Uterus (tissue), 4 donors: ENCODE data around the gene OSBPL9. TPM values are rescaled to one million over a fixed set of nuclear protein-coding genes. Genes with fewer than 3 reads are reported as not detected.

Experiments used
- DNase-seq, 2 donors: peaks; one replicate each; pipeline ENCODE4 v3.0.0-alpha.2; 2019 to 2020
- H3K27ac ChIP-seq, 2 donors: fragments of 200-600 bp; sonication (generic); 1 replicate in 1 of 2; 2 replicates in 1 of 2; pipeline ENCODE4 v1.5.1; 2016 to 2018
- H3K27me3 ChIP-seq, 2 donors: fragments of 200-600 bp; sonication (generic); one replicate each; pipeline ENCODE4 v1.5.1; 2018 to 2019; ENCODE audit warnings: control low read depth in 1 of 2
- H3K36me3 ChIP-seq, 2 donors: fragments of 200-600 bp; sonication (generic); one replicate each; pipeline ENCODE4 v1.5.1; 2019; ENCODE audit warnings: control low read depth in 1 of 2
- H3K4me1 ChIP-seq, 2 donors: fragments of 200-600 bp; sonication (generic); one replicate each; pipeline ENCODE4 v1.5.1; 2018 to 2019; ENCODE audit warnings: control low read depth in 1 of 2
- H3K4me3 ChIP-seq, 2 donors: fragments of 200-600 bp; sonication (generic); 1 replicate in 1 of 2; 2 replicates in 1 of 2; pipeline ENCODE4 v1.5.1; 2018 to 2019; ENCODE audit warnings: mild to moderate bottlenecking in 1 of 2
- H3K9me3 ChIP-seq, 2 donors: fragments of 200-600 bp; sonication (generic); one replicate each; pipeline ENCODE4 v1.5.1; 2019; ENCODE audit warnings: control low read depth in 1 of 2
- CTCF ChIP-seq, 4 experiments: fragments of 200-600 bp in 2 of 4; fragments of 450-650 bp in 2 of 4; sonication (generic) in 2 of 4; IDR thresholded peaks; one replicate each; pipeline ENCODE4 v1.5.1; 2016 to 2019; ENCODE audit warnings: antibody characterized with exemption in 4 of 4, mild to moderate bottlenecking in 2 of 4, moderate library complexity in 1 of 4
- POLR2A ChIP-seq, 2 donors: fragments of 450-650 bp; IDR thresholded peaks; one replicate each; pipeline ENCODE4 v1.6.1; 2016; ENCODE audit warnings: antibody characterized with exemption in 2 of 2, mild to moderate bottlenecking in 1 of 2, moderate library complexity in 1 of 2
- intact Hi-C: fragments of 100-400 bp; cut with DNase I; formaldehyde crosslinking; loops from one replicate; pipeline ENCODE4 v1.15.1; 2023; ENCODE audit warnings: low total_unique reads
- total RNA-seq, 4 donors: library from RNA; depleted of rRNA in 3 of 4; stranded (reverse); fragments of >200 nt in 3 of 4; gene quantifications; one replicate each; pipeline versions ENCODE4 v1.1.0 to v1.2.4, GENCODE V29; 2014 to 2023
- donor health status: DM: yes; HTN: yes; CAD: no.

Gene OSBPL9, protein sequence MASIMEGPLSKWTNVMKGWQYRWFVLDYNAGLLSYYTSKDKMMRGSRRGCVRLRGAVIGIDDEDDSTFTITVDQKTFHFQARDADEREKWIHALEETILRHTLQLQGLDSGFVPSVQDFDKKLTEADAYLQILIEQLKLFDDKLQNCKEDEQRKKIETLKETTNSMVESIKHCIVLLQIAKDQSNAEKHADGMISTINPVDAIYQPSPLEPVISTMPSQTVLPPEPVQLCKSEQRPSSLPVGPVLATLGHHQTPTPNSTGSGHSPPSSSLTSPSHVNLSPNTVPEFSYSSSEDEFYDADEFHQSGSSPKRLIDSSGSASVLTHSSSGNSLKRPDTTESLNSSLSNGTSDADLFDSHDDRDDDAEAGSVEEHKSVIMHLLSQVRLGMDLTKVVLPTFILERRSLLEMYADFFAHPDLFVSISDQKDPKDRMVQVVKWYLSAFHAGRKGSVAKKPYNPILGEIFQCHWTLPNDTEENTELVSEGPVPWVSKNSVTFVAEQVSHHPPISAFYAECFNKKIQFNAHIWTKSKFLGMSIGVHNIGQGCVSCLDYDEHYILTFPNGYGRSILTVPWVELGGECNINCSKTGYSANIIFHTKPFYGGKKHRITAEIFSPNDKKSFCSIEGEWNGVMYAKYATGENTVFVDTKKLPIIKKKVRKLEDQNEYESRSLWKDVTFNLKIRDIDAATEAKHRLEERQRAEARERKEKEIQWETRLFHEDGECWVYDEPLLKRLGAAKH
- 100 to 1,000 TPM in 3 of 4 donors, 10 to 100 TPM in 1; 94.0 to 122 (median 108) TPM for total RNA-seq

DNA sequence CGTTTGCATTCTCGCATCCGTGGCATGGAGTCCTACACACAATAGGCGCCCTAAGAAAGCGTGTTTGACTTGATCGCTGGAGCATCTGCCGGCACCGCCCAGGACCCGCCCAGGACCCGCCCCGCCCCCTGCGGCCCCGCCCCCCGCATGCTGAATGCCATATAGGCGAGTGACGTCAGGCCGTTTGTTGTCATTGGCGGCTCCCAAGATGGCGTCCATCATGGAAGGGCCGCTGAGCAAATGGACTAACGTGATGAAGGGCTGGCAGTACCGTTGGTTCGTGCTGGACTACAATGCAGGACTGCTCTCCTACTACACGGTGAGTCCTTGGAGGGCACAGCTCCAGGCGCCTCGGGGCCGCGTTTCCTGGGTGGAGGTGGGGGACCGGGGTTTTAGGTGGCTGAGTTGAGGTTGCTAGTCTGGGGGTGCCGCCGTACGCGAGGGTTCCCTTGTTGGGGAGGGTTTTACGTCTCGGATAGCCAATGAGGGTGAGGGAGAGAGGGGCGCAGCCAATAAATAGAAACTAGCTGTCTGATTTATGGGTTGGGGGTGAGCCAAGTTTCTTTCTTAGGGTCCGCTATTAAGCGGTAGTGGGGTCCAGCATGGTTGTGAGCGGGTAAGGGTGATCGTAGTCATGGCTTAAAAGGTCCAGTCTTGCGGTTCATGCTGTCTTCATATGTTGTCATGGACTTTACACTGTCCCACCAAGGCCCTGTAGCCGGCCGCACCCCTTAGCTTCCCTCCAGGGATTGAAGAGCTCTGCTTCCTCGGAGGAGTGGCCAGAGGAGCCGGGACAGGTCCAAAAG, at the start of gene OSBPL9:
OSBPL9 (plus strand) TSS at position 190 of the 806 bp plus-strand sequence; CDS start at position 209, 19 bp downstream.
- intact Hi-C loops, result no loop called here

DNA sequence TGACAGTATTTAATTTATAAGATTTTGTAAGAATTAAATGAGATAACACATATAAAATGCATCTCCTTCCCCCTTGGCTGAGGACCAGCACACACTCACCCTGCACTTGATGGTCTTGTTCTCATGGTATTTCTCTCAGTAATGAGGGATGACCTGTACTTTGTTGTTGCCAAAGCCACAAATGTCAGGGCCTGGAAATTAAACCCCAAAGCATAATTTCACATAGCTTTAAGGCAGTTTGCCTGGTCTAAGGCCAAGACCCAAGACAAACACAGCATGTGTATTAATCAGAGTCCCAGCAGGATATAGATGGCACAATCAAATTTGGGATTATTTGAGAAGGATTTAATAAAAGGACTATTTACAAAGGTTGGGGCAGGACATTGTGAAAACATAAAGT, 49.2 kb upstream of the OSBPL9 start:
- H3K4me3 ChIP-seq, result no peak overlapping the region
- intact Hi-C loops, result no loop called here
- no peaks in the 10 kb centered on the region for H3K27me3 ChIP-seq
- no peaks in the 10 kb centered on the region for H3K36me3 ChIP-seq
- no peak overlapping the region for H3K27ac ChIP-seq
- DNase-seq, result no peak
- H3K9me3 ChIP-seq, result no peaks in the 10 kb centered on the region
- H3K4me1 ChIP-seq, result no peaks in the 10 kb centered on the region
- TF ChIP-seq CTCF (IDR thresholded peaks at IDR 0.05) (no peak), POLR2A (IDR thresholded peaks at IDR 0.05) (no peak)

More for the DNA sequence above, at the start of gene OSBPL9:
- DNase-seq, result peak; percentile 91 to 93
- Histone ChIP-seq H3K4me3 (peak within 1 kb of the TSS; percentile 70 to 88), H3K4me1 (peaks cover 0 to 6% of the 10 kb centered on the region in 2 donors), H3K36me3 (no peaks in the 10 kb centered on the region), H3K9me3 (no peaks in the 10 kb centered on the region), H3K27ac (peak within 1 kb of the TSS; percentile 94 to 98), H3K27me3 (no peaks in the 10 kb centered on the region)
- TF ChIP-seq CTCF (IDR thresholded peaks at IDR 0.05), result no peak
- TF ChIP-seq POLR2A (IDR thresholded peaks at IDR 0.05), result peak; percentile 73 to 88

DNA sequence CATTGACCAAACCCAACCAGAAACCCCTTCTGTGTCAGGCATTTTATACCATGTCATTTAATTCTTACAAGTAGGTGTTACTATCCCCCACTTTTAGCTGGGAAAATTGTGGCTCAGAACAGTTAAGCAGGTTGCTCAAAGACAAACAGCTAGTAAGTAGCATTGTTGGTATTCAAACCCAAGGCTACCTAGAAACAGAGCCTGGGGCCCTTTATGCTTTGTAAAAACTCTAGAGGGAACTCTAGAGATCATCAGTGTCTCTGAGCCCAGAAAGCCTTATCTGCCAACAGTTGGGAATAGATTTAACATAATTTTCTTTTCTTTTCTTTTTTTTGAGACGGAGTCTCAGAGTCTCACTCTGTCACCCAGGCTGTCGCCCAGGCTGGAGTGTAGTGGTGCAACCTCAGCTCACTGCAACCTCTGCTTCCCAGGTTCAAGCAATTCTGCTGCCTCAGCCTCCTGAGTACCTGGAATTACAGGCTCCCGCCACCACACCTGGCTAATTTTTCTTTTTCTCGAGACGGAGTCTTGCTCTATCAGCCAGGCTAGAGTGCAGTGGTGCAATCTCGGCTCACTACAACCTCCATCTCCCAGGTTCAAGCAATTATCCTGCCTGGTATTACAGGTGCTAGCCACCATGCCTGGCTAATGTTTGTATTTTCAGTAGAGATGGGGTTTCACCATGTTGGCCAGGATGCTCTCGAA, 48.5 kb upstream of the OSBPL9 start:
- Histone ChIP-seq H3K27me3 (no peaks in the 10 kb centered on the region), H3K4me3 (no peak overlapping the region), H3K4me1 (no peaks in the 10 kb centered on the region), H3K36me3 (no peaks in the 10 kb centered on the region), H3K9me3 (no peaks in the 10 kb centered on the region), H3K27ac (no peak overlapping the region)
- TF ChIP-seq POLR2A (IDR thresholded peaks at IDR 0.05) (no peak), CTCF (IDR thresholded peaks at IDR 0.05) (no peak)
- no peak for DNase-seq
- intact Hi-C loops, result no loop called here

DNA sequence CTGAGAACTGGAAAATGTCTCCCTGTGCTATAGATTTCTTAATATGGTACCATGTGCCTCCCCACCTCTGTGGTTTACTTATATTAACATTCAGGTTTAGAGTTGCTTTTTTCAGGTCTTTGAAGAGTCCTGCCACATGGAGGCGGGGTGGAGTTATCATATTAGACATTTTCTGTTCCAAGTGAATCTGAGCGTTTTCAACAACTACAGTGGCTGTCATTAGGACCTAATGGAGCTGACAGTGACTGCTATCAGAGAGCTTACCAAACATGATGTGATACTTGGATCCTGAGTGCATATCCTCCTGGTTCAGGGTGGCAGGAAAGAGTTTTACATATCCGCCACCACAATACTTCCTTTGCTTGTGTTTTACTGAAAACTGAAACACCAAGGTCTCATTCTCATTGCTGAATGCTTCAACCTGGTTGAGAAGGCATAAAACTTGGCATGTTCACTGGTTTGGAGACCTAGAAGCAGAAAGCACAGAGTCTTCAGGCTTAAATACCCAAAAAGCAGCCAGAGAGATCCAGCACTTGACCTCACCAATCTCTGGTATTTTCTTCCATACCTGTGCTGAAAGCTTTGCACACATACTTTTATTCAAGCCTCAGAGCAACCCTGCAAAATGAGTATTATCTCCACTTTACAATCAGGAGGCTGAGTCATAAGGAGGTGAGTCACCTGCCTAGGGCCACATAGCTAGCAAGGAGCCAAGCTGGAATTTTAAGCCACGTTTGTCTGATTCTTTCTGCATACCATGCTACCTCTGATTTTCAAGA, 47.4 kb upstream of the OSBPL9 start:
- no peak for TF ChIP-seq POLR2A (IDR thresholded peaks at IDR 0.05)
- TF ChIP-seq CTCF (IDR thresholded peaks at IDR 0.05), result peak in 3 of 4 experiments; percentile 15 to 21 (median 16)
- Histone ChIP-seq H3K4me3 (no peak overlapping the region), H3K27ac (no peak overlapping the region), H3K4me1 (no peaks in the 10 kb centered on the region), H3K27me3 (no peaks in the 10 kb centered on the region), H3K9me3 (no peaks in the 10 kb centered on the region), H3K36me3 (no peaks in the 10 kb centered on the region)
- intact Hi-C loops, result no loop called here
- no peak for DNase-seq
